NOMO-1 treated with DMSO at 0.1 percent for 48 hours (cell line): ENCODE results near the gene EHMT1.
"Not testable (repeated sequence)": the region's sequence is repeated elsewhere in the genome, so short reads cannot be mapped to it uniquely, and the experiment has no call there.

Experiments used
- DNase-seq: peaks from one replicate; lab custom pipeline; 2025; ENCODE audit not compliant: unreplicated experiment; lab: John Stamatoyannopoulos, UW

The EHMT1 gene

DNA sequence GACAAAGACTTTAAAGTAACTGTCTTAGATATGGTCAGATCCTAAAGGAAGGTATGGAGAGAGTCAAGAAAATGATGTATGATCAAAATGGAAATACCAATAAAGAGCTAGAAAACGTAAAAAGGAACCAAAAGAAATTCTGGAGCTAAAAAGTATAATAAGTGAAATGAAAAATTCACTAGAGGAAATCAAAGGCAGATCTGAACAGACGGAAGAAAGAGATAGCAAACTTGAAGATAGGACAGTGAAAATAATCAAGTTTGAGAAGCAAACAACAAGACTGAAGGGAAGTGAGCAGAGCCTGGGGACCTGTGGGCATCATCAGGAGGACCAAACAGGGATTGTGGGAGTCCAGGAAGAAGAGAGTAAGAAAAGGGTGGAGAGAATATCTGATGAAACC lies 115.4 kb downstream of the EHMT1 start:
- no peak for DNase-seq

DNA sequence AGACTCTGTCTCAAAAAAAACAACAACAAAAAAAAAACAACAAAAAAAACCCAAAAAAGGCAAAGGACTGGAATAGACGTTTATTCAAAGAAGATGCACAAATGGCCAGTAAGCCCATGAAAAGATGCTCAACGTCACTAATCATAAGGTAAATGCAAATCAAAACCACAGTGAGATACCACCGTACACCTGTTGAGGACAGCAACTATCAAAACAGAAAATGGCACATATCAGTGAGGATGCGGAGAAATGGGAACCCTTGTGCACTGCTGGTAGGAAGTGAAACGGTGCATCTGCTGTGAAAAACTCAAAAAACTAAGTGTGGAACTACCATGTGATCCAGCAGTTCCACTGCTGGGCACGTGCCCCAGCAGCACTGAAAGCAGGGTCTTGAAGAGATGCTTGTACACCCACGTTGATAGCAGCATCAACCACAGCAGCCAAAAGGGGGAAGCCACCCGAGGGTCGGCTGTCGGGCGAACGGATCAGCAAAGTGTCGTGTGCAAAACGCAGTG lies 119.4 kb downstream of the EHMT1 start:
- not testable (repeated sequence) for DNase-seq

GRCh38 chr9:137738703-137739102 lies 119.9 kb downstream of the EHMT1 start:
- no peak for DNase-seq

DNA sequence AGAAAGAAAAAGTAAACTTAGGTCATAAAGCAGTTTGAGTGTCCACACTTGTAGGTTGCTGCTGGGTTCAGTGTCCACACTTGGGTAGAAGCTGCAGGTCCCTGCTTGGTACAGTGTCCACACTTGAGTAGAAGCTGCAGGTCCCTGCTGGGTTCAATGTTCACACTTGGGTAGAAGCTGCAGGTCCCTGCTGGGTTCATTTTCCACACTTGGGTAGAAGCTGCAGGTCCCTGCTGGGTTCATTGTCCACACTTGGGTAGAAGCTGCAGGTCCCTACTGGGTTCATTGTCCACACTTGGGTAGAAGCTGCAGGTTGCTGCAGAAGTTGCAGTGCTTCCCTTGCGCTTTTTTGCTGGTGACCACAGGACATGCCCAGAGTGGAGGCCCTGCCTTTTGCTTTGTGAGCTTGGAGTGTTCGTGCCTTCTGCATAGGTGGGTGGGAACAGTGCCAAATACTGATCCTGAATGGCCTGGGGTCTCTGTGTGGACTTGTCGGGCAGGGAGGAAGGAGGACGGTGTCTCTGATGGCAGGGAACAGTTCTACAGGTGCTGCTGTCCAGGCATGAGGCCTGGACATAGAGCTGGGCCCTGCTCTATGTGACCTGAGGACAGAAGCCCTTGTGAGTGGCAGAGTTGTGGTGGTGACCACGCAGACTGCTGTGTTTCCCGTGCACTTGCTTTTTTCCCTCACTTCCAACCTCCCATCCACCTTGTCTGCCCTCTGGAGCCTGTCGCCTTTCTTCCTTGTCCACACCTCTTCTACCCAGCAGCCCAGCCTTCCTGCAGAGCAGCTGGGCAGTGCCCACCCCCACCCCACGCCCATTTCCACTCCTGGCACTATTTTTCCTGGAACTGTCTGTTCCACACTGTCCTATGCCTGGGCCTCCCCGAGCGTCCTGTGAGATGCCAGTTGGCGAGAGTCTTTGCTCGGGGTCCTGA lies 120.8 kb downstream of the EHMT1 start:
- no peak for DNase-seq

DNA sequence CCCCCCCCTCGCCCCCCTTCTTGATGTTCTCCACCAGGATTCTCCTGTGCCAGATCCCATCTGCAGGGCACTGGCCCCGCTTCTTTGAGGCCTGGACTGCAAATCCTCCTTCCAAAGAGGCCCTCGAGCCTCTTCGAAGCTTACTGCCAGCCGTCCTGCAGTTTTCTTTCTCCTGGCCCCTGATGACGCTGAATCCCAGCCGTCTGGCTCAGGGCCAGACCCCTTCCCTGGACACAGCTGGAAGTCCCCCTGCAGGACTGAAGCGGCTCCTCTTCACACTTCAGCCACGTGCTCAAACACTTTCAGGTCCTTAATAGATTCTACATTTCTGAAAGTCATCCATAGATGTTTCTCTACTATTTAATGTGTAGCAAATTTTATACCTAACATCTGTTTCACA lies 121.5 kb downstream of the EHMT1 start:
- no peak for DNase-seq

DNA sequence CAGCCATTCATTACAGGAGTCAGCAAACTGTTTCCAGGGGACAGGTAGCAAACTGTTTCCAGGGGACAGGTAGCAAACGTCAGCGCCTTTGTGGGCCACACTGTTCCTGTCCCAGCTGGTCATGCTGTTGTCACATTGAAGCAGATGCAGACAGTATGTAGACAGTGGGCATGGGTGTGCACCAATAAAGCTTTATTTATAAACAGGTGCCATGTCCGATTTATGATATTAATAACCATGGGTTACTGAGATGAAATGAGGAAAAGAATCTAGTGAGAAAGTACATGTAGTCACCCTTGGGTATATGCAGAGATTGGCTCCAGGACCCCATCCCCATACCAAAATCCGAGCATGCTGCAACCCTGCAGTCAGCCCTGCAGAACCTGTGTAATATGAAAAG lies 122.5 kb downstream of the EHMT1 start:
- no peak for DNase-seq

GRCh38 chr9:137742698-137743097 lies 123.9 kb downstream of the EHMT1 start:
- no peak for DNase-seq

DNA sequence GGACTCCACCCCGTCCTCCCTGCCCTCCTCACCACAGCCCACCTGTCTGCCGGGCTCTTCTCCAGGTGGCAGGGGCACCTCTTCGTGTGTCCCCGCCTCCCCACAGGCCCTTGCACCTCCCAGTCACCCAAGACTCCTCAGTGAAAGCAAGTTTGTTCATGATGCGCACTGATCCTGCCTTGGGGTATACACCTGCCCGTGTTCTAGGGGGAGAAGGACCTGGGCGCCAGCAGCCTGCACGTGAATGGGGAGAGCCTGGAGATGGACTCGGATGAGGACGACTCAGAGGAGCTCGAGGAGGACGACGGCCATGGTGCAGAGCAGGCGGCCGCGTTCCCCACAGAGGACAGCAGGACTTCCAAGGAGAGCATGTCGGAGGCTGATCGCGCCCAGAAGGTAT lies 124.9 kb downstream of the EHMT1 start:
- DNase-seq: no peak

DNA sequence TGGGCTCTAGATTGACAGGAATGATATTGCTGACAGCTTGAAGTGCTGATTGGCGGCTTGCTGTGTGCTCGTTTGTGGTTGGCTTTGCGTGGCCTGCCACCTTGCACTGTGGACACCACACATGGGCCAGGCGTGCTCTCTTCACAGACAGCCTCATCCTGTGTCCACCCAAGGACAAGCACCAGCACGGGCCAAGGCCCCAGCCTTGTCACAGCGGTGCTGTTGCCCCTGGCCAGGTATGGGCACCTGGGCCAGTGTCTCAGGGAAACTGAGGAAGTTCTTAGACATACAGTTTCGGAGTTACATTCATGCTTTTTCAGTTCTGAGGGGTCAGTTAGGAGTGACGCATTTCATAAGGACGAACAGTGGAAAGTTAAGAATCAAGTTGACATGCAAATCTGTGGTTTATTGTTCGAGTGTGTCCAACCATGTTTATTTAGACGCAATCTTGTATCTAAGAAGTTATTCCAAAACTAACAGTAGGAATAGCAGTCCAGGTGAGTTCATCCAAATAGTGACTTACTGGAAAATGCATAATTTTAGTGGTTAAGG lies 125.9 kb downstream of the EHMT1 start:
- no peak for DNase-seq

- no peak for DNase-seq
Measured at GRCh38 chr9:137745541-137745991, 126.8 kb downstream of the EHMT1 start.

DNA sequence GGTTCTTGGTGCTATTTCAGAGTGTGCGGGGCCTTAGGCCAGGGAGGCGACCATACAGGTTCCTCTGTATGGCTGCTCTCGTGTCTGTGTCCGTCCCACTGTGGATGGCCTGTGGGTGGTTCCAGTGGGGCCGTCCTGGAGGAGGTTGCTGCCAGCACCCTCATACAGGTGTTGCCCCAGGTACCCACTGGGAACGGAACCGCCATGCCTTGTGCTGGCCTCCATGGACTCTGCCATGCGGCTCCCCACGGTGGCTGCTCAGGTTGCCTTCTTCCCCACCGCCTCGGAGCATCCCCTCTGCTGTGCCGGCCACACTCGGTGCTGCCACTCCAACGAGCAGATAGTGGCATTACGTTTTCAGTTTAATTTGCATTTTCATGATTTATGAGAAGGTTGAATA lies 129.5 kb downstream of the EHMT1 start:
- DNase-seq: no peak

DNA sequence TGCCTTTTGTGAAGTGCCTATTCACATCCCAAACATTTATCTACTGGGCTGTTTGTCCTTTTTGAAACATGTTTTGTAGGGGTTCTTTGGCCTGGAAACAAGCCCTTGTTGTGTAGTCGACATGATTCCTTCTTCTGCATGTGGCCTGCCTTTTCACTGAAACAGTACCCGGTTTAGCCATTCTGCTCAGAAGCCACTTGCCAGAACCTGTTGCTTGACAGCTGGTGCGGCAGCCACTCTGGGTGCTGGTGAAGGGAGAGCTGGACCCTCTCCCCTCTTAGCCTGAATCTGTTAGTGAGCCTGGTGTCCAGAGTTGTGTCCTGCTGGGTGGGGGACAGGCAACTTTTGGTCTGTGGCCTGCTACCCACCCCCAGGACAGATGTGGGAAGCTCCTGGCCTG lies 129.9 kb downstream of the EHMT1 start:
- no peak for DNase-seq

DNA sequence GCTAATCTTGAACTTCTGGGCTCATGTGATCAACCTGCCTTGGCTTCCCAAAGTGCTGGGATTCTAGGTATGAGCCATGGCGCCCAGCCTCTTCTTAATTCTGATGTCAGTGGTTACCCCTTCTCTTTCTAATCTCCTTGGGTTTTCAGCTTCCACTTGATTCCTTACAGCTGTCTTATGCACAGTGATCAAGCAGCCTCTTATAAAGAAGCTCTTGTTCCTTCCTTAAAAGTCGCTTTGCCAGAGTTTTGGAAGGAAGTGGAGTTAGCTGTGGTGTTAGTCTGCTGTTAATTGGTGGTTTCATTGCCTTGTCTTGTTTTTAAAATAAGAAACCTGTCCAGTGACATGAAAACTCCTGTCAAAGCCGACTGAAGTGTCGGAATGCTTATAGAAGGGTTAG lies 130.7 kb downstream of the EHMT1 start:
- DNase-seq: no peak

DNA sequence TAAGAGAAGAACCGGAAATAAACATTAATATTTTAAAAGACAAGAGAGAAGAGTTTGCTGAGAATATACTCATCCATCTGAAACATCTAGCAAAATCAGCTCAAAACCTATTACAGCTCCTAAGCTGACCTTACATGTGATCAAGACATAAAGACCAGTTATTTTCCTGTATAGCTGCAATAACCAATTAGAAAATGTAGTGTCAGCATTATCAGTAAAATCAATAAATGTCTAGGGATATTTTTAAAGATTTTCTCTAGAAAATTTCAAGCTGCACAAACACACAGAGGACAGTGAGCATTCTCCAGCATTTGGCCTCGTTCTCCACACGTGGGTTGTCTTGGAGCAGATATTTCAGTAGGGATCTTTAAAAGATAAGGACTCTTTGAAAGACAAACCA lies 131.2 kb downstream of the EHMT1 start:
- DNase-seq: no peak

DNA sequence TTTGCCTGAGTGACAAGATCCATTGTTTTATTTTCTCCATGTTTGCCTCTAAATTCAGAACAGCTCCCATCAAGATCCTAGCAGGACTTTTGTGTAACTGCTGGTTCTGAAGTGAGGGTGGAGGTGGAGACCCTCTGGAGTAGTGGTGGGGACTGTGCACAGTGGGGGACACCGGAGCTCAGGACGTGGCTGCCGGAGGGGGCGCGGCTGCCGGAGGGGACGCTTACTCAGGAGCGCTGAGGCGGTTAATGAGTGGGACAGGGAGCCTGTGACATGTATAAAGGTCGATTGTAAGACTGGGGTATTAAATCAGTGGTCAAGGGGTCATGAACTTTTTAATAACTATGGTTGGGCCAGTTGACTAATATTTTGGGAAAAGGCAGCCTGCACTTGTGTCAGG lies 131.8 kb downstream of the EHMT1 start:
- DNase-seq: no peak

GRCh38 chr9:137751616-137752015 lies 132.8 kb downstream of the EHMT1 start:
- DNase-seq: no peak

DNA sequence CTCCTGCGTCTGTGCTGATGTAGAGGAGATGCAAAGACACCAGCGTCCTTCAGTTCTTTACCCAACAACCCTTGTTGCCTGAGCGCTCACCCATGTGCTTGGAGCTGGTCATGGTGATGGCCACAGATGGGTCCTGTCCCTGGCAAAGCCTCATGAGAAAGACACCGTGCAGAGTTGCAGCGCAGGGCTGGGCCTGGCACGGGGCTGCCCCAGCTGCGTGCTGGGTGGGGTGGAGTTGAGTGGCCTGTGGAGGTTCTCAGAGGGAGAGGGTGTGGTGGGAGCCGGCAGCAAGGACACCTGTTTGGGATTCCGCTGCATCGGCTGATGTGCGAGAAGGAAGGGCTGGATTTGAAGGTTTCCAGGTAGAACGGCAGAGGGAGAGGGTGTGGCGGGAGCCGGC lies 133.6 kb downstream of the EHMT1 start:
- no peak for DNase-seq

DNA sequence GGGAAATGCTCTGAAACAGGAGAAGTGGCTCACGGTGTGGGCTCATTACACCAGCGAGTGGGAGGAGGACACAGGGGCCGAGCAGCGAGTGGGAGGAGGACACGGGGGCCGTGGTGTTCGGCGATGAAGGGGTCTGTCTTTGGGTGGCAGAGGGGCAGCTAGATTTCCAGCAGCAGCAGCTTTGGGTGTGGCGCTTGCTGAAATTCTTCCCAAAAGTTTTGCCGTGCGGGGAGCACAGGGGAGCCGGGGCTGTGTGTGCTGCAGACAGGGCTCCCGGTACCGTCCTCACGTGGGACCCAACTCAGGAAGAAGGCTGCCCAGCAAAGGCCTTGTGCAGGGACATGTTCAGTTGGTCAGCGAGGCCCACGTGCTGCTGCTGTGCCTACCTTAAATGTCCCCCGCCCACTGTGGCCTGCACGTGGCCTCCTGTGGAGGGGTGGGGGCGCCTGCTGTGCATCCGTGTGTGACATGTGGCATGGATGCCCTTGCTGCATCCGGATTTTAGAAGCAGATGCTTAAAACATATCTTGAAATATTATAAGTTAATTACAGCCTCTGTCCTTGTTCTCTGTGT lies 134.5 kb downstream of the EHMT1 start:
- no peak for DNase-seq

DNA sequence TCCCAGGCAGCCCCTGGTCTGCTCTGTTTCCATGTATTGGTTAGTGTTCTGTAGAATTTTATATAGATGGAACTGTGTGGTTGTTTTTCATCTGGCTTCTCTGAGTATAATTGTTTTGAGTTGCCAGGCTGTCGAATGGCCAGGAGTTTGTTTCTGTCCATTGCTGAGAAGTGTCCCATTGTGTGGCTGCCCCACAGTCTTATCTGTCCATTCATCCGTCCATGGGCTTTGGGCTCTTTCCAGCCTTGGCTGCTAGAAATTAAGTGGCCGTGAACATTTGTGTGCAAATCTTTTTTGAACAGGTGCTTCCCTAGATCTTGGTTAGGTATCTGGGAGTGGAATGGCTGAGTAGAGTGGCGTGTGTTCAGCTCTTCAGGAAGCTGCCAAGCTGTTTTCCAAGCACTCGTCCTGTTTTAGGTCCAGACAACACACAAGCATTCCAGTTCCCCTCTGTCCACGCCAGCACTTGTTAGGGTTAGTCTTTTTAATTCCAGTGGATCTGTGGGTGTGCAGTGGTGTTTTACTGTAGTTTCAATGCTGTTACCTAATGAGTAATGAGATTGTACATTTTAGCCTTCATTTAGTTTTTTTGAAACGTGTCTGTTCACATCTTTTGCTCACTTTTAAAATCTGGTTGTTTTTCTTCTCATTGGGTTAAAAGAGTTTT lies 136.6 kb downstream of the EHMT1 start:
- DNase-seq: no peak

DNA sequence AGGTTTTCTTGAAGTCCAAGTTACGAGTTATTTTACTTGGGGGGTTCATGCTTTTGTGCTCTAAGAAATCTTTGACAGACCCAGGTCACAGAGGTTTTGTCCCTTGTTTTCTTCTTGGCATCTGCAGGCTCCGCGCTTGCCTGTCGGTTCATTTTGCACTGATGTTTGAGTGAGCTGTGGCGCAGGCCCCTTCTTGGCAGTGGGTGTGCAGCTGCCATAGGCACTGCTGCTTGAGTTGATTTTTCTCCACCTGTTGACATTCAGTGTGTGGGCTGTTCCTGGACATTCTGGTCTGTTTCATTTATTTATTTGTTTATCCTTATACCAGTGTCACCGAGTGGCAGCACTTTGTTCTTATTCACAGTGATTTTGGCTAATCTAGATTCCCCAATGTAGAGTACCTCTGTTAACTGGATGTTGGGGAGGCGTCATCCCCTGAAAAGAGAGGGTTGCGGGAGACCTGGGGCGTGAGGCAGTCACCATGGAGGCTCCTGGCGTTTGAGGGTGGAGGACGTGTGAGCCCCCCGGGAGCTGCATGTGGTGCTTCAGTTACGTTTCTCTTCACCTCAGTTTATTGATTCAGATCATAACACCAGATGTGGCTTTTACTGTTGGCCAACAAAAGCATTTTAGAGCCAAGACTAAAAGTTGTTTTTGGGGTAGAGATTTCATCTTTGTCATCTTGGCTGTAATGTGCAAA lies 137.4 kb downstream of the EHMT1 start:
- DNase-seq: no peak

DNA sequence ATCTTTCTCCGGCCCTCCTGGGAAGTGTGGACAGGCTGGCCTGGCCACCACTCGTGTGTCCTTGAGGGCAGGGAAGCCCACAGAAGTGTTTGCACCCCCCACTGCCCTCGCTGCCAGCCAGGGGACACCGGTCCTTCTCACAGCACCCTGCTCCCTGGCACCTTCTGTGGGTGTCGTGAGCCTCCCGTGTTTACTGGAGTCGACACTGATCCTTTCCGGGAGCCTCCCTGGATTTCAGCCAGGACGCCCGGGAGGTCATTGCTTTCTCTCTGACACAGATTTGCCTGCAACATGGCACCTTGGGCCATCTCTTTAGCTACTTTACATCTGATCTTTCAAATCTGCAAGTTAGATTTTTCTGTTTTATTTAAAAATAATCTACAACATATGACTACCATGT lies 138.3 kb downstream of the EHMT1 start:
- DNase-seq: no peak
